Sigmoid colon (tissue), 4 donors: ENCODE results near the gene CDH3.

ENCODE experiments used
- EP300 ChIP-seq, 4 donors: sonication (generic); formaldehyde crosslinking; IDR thresholded peaks; one replicate each; pipeline ENCODE4 v1.6.1; 2017; ENCODE audit warnings: antibody characterized with exemption in 4 of 4
- POLR2A ChIP-seq, 2 donors: fragments of 450-650 bp; IDR thresholded peaks; one replicate each; pipeline ENCODE4 v1.6.1; 2016; ENCODE audit warnings: antibody characterized with exemption in 2 of 2, mild to moderate bottlenecking in 2 of 2, moderate library complexity in 2 of 2
- POLR2AphosphoS5 ChIP-seq, 4 donors: sonication (generic); formaldehyde crosslinking; IDR thresholded peaks; one replicate each; pipeline ENCODE4 v1.6.1; 2017; ENCODE audit warnings: antibody characterized with exemption in 4 of 4
- TF ChIP-seq, protein P1 (sequence below), 4 experiments: fragments of 450-650 bp in 3 of 4; fragments of 200-600 bp in 1 of 4; IDR thresholded peaks; one replicate each; pipeline ENCODE4 v1.5.1; 2016 to 2019; ENCODE audit warnings: antibody characterized with exemption in 4 of 4, mild to moderate bottlenecking in 3 of 4, moderate library complexity in 2 of 4

GRCh38 chr16:68643847-68644246, 1.3 kb upstream of the CDH3 start:
- TF ChIP-seq, protein P1, sequence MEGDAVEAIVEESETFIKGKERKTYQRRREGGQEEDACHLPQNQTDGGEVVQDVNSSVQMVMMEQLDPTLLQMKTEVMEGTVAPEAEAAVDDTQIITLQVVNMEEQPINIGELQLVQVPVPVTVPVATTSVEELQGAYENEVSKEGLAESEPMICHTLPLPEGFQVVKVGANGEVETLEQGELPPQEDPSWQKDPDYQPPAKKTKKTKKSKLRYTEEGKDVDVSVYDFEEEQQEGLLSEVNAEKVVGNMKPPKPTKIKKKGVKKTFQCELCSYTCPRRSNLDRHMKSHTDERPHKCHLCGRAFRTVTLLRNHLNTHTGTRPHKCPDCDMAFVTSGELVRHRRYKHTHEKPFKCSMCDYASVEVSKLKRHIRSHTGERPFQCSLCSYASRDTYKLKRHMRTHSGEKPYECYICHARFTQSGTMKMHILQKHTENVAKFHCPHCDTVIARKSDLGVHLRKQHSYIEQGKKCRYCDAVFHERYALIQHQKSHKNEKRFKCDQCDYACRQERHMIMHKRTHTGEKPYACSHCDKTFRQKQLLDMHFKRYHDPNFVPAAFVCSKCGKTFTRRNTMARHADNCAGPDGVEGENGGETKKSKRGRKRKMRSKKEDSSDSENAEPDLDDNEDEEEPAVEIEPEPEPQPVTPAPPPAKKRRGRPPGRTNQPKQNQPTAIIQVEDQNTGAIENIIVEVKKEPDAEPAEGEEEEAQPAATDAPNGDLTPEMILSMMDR (IDR thresholded peaks at IDR 0.05), result no peak
- TF ChIP-seq POLR2A (IDR thresholded peaks at IDR 0.05) (no peak), POLR2AphosphoS5 (IDR thresholded peaks at IDR 0.05) (no peak), EP300 (IDR thresholded peaks at IDR 0.05) (no peak)
